HCT116 (cell line): ENCODE results near the gene CHADL. TPM values are rescaled to one million over a fixed set of nuclear protein-coding genes. Genes with fewer than 3 reads are reported as not detected.

ENCODE experiments used
- ATAC-seq: fragments of 200-7000 bp; cut with Tn5 transposase; 2 replicates; pipeline ENCODE4 v1.9.1; 2020; ENCODE audit warnings: mild to moderate bottlenecking, moderate library complexity
- BruUV-seq: library from RNA; stranded (reverse); fragments of 400-500 nt; replicated peaks from 2 replicates; lab custom pipeline; 2021; lab: Mats Ljungman, UMichigan
- CTCF ChIA-PET: fragments of 300-600 bp; sonication (Branson Sonifier 250); formaldehyde crosslinking; loops from one replicate; lab custom pipeline; 2021; ENCODE audit warnings: antibody characterized with exemption; lab: Charles Lee
- POLR2A ChIA-PET: fragments of 300-600, 350-600 bp; sonication (Branson Sonifier 250); formaldehyde crosslinking; loops from one replicate; lab custom pipeline; 2021; ENCODE audit warnings: antibody characterized with exemption; lab: Charles Lee
- RAD21 ChIA-PET, 2 experiments: fragments of 300-600 bp; sonication (Branson Sonifier 250); formaldehyde crosslinking; loops; one replicate each; lab custom pipeline; 2023; ENCODE audit warnings: low total read pairs in 2 of 2; ENCODE audit not compliant: uncharacterized antibody in 2 of 2, unreplicated experiment in 2 of 2, low non-redundant PET in 1 of 2; lab: Charles Lee
- DNase-seq: peaks from one replicate; pipeline ENCODE4 v3.0.0-alpha.2; 2010; ENCODE audit warnings: low read depth, low spot score
- H2AFZ ChIP-seq: fragments of 200-600 bp; shearing (Covaris generic), sonication (generic); 2 replicates; pipeline ENCODE4 v1.6.1; 2017; ENCODE audit warnings: low read depth, mixed run types, mixed read lengths, antibody characterized with exemption, low read length; ENCODE audit not compliant: poor library complexity, severe bottlenecking
- H3K27ac ChIP-seq: 2 replicates; pipeline ENCODE4 v1.5.1; 2012; ENCODE audit warnings: low read depth, low read length
- H3K27me3 ChIP-seq: fragments of 200-600 bp; sonication (generic); 2 replicates; pipeline ENCODE4 v1.6.1; 2016; ENCODE audit warnings: mixed run types, low read length, mixed read lengths; ENCODE audit not compliant: insufficient read depth
- H3K36me3 ChIP-seq, 2 experiments: fragments of 200-500 bp in 1 of 2; fragments of 200-600 bp in 1 of 2; sonication (Bioruptor generic) in 1 of 2; sonication (generic) in 1 of 2; 2 replicates each; pipeline versions ENCODE4 v1.5.1 to v1.6.1; 2014 to 2016; ENCODE audit warnings: low read length in 2 of 2, inconsistent platforms in 1 of 2, mixed read lengths in 1 of 2, mixed run types in 1 of 2; ENCODE audit not compliant: insufficient read depth in 2 of 2, control insufficient read depth in 1 of 2
- H3K4me1 ChIP-seq, 2 experiments: fragments of 200-600 bp in 1 of 2; sonication (generic) in 1 of 2; 2 replicates each; pipeline versions ENCODE4 v1.5.1 to v1.6.1; 2012 to 2017; ENCODE audit warnings: low read length in 2 of 2, inconsistent platforms in 1 of 2, mild to moderate bottlenecking in 1 of 2, mixed read lengths in 1 of 2, mixed run types in 1 of 2, moderate library complexity in 1 of 2; ENCODE audit not compliant: insufficient read depth in 2 of 2, control insufficient read depth in 1 of 2
- H3K4me2 ChIP-seq: fragments of 200-600 bp; sonication (generic); 2 replicates; pipeline ENCODE4 v1.6.1; 2017; ENCODE audit warnings: mixed run types, low read length, mixed read lengths
- H3K4me3 ChIP-seq, 2 experiments: fragments of 200-600 bp in 1 of 2; sonication (generic) in 1 of 2; replicated peaks in 1 of 2; 2 replicates each; pipeline ENCODE4 v1.5.1; 2011 to 2016; ENCODE audit warnings: low read length in 2 of 2, control low read depth in 1 of 2, low read depth in 1 of 2, mild to moderate bottlenecking in 1 of 2, mixed read lengths in 1 of 2, mixed run types in 1 of 2
- H3K79me2 ChIP-seq: fragments of 200-600 bp; sonication (generic); 2 replicates; pipeline ENCODE4 v1.6.1; 2017; ENCODE audit warnings: mild to moderate bottlenecking, mixed run types, low read length, moderate library complexity, mixed read lengths; ENCODE audit not compliant: insufficient read depth
- H3K9ac ChIP-seq: fragments of 200-600 bp; sonication (generic); 2 replicates; pipeline ENCODE4 v1.6.1; 2016; ENCODE audit warnings: low read length, mixed read lengths
- H3K9me2 ChIP-seq: fragments of 200-600 bp; sonication (generic), shearing (Covaris generic); 2 replicates; pipeline ENCODE4 v1.6.1; 2017; ENCODE audit warnings: mixed run types, mild to moderate bottlenecking, moderate library complexity; ENCODE audit not compliant: insufficient read depth
- H3K9me3 ChIP-seq, 2 experiments: fragments of 200-500 bp in 1 of 2; fragments of 200-600 bp in 1 of 2; sonication (Bioruptor generic) in 1 of 2; sonication (generic) in 1 of 2; 2 replicates each; pipeline ENCODE4 v1.6.1; 2014 to 2017; ENCODE audit warnings: low read length in 2 of 2, mixed read lengths in 2 of 2, inconsistent platforms in 1 of 2, low read depth in 1 of 2, mild to moderate bottlenecking in 1 of 2, mixed run types in 1 of 2, moderate library complexity in 1 of 2; ENCODE audit not compliant: control insufficient read depth in 1 of 2, insufficient read depth in 1 of 2
- H4K20me1 ChIP-seq: fragments of 200-600 bp; sonication (generic), shearing (Covaris generic); 2 replicates; pipeline ENCODE4 v1.6.1; 2017; ENCODE audit warnings: mixed run types, mild to moderate bottlenecking, moderate library complexity; ENCODE audit not compliant: insufficient read depth
- CBX3 ChIP-seq: IDR thresholded peaks from 2 replicates; pipeline ENCODE4 v1.6.1; 2012; ENCODE audit warnings: low read depth
- CEBPB ChIP-seq: IDR thresholded peaks from 2 replicates; pipeline ENCODE4 v1.6.1; 2012; ENCODE audit warnings: low read depth
- EGR1 ChIP-seq: IDR thresholded peaks from 2 replicates; pipeline ENCODE4 v1.6.1; 2012; ENCODE audit warnings: low read depth
- EZH2phosphoT487 ChIP-seq: fragments of 200-600 bp; IDR thresholded peaks from 2 replicates; pipeline ENCODE4 v1.6.1; 2018; ENCODE audit warnings: antibody characterized with exemption, borderline replicate concordance
- FOSL1 ChIP-seq: IDR thresholded peaks from 2 replicates; pipeline ENCODE4 v1.6.1; 2012; ENCODE audit warnings: low read depth
- JUND ChIP-seq: IDR thresholded peaks from 2 replicates; pipeline ENCODE4 v1.6.1; 2012
- POLR2A ChIP-seq: IDR thresholded peaks from 2 replicates; pipeline ENCODE4 v1.7.0; 2011; ENCODE audit warnings: borderline replicate concordance; ENCODE audit not compliant: insufficient read depth, insufficient read length; ENCODE audit errors: extremely low read depth
- POLR2AphosphoS5 ChIP-seq: IDR thresholded peaks from 2 replicates; pipeline ENCODE4 v1.6.1; 2011; ENCODE audit warnings: mild to moderate bottlenecking, low read depth, low read length, moderate library complexity
- SIN3A ChIP-seq: IDR thresholded peaks from 2 replicates; pipeline ENCODE4 v1.6.1; 2012; ENCODE audit warnings: low read depth
- TCF7L2 ChIP-seq: IDR thresholded peaks from 2 replicates; pipeline ENCODE4 v1.7.0; 2011; ENCODE audit warnings: borderline replicate concordance, inconsistent platforms; ENCODE audit not compliant: insufficient read depth, insufficient read length; ENCODE audit errors: extremely low read depth
- ZNF274 ChIP-seq: fragments of 200-500 bp; sonication (Bioruptor generic); IDR thresholded peaks from 2 replicates; pipeline ENCODE4 v1.6.1; 2014; ENCODE audit warnings: mild to moderate bottlenecking, low read depth, low read length, inconsistent platforms
- intact Hi-C: fragments of 100-400 bp; cut with micrococcal nuclease; formaldehyde crosslinking; loops from 2 replicates; pipeline ENCODE4 v1.10.0; 2022
- total RNA-seq: library from RNA; stranded (reverse); gene quantifications from one replicate; pipeline ENCODE4 v1.2.1, GENCODE V29; 2021; ENCODE audit not compliant: unreplicated experiment
- TF ChIP-seq, protein P1 (sequence below): IDR thresholded peaks from 2 replicates; pipeline ENCODE4 v1.6.1; 2011; ENCODE audit warnings: mild to moderate bottlenecking, low read length, moderate library complexity; ENCODE audit not compliant: insufficient replicate concordance; ENCODE audit errors: extremely low read depth
- TF ChIP-seq, protein P2 (sequence below): IDR thresholded peaks from 2 replicates; pipeline ENCODE4 v1.6.1; 2012
- TF ChIP-seq, protein P3 (sequence below): IDR thresholded peaks from 2 replicates; pipeline ENCODE4 v1.6.1; 2012; ENCODE audit warnings: low read depth

Gene CHADL
- total RNA-seq, 1 experiment from 2014 or later = 0.47 TPM

DNA sequence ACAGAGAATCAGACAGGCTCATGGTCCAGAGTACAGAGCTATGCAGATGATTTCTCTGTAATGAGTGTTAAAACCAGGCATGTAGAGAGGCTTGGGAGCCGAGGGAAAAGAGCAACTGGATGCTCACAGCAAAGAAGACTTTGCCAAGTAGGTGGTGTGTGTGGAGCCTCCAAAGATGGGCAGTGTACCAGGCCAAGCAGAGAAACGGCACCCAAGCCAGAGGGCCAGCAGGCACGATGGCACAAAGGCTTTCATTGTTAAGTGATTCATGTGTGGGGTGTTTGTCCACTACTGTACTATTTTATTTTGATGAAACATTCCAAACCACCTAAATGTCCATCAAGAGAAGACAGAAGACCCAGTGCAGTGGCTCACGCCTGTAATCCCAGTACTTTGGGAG, 34.1 kb upstream of the CHADL start (continued):
- no peak for TF ChIP-seq SIN3A
- TF ChIP-seq CBX3 = no peak
- TF ChIP-seq ZNF274 = no peak
- TF ChIP-seq FOSL1 = no peak
- TF ChIP-seq POLR2AphosphoS5 = no peak
- TF ChIP-seq POLR2A = no peak

DNA sequence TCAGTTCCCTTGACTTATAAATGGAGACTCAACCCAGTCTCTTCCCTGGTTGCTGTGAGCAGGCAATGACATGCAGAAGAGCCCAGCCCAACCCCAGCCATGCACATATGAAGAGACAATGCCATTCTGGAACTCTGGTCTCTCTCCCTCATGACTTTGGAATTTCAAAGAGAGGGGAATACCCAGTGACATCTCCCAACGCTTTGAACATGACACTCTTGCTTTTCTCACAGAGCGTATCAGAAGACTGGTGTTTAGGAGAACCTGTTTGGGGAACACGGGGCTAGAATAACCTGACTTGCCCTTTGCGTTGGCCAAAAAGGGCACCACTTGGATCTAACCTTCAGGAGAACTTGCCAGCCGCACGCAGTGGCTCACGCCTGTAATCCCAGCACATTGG, 32.4 kb upstream of the CHADL start:
- CTCF ChIA-PET = no interaction called here
- Histone ChIP-seq H3K4me2 (no peak overlapping the region), H3K9ac (no peak overlapping the region), H3K27ac (no peak overlapping the region), H4K20me1 (no peaks in the 10 kb centered on the region), H2AFZ (no peak overlapping the region), H3K4me1 (no peaks in the 10 kb centered on the region), H3K27me3 (no peaks in the 10 kb centered on the region), H3K9me3 (no peaks in the 10 kb centered on the region), H3K4me3 (no peak overlapping the region), H3K36me3 (peaks cover 49 to 60% of the 10 kb centered on the region in 2 experiments), H3K9me2 (no peaks in the 10 kb centered on the region), H3K79me2 (peaks cover 56% of the 10 kb centered on the region)
- intact Hi-C loops = no loop called here
- BruUV-seq = no TSS peak
- POLR2A ChIA-PET = interaction anchor here (0.7 kb wide), 1 partner anchor 313 kb away, joined by 9 read pairs; no protein-coding TSS in a partner anchor
- TF ChIP-seq CEBPB = no peak
- TF ChIP-seq ZNF274 = no peak
- TF ChIP-seq POLR2AphosphoS5 = no peak
- TF ChIP-seq TCF7L2 = no peak
- TF ChIP-seq SIN3A = no peak
- no peak for TF ChIP-seq JUND
- ATAC-seq = no peak
- DNase-seq = no peak
- RAD21 ChIA-PET = no interaction called here

DNA sequence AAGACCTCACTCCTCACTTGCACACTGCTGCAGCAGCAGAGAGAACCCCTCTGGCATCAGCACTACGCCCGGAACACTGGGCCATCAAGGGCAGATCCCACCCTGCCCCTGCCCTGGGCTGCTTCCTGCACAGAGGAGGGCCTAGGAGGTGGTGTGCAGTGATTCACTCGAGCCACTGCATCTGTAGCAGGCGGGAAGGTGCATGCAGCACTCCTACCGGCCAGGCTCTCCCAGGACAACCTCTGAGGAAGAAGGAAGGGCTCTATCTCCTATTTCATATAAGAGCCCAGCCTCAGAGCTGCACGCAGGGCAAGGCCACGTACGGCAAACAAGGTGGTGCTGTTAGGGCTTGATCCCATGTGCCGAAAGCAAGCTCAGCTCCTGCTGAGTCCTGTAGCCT, 31.1 kb upstream of the CHADL start:
- peaks cover 50 to 64% of the 10 kb centered on the region in 2 experiments for H3K36me3 ChIP-seq
- DNase-seq (no peak), ATAC-seq (no peak)
- H3K4me3 ChIP-seq = no peak overlapping the region
- H3K4me1 ChIP-seq = no peaks in the 10 kb centered on the region
- H3K9ac ChIP-seq = no peak overlapping the region
- CTCF ChIA-PET = no interaction called here
- no peaks in the 10 kb centered on the region for H3K27me3 ChIP-seq
- H3K79me2 ChIP-seq = peaks cover 57% of the 10 kb centered on the region
- no TSS peak for BruUV-seq
- RAD21 ChIA-PET = no interaction called here
- no peaks in the 10 kb centered on the region for H3K9me2 ChIP-seq
- H2AFZ ChIP-seq = no peak overlapping the region
- H3K9me3 ChIP-seq = no peaks in the 10 kb centered on the region
- H4K20me1 ChIP-seq = no peaks in the 10 kb centered on the region
- POLR2A ChIA-PET = no interaction called here
- no peak overlapping the region; the same call in 1 of the 2 replicates for H3K27ac ChIP-seq
- no peak overlapping the region for H3K4me2 ChIP-seq
- intact Hi-C loops = no loop called here
- no peak for TF ChIP-seq TCF7L2
- TF ChIP-seq EGR1 = no peak
- TF ChIP-seq, protein P1, sequence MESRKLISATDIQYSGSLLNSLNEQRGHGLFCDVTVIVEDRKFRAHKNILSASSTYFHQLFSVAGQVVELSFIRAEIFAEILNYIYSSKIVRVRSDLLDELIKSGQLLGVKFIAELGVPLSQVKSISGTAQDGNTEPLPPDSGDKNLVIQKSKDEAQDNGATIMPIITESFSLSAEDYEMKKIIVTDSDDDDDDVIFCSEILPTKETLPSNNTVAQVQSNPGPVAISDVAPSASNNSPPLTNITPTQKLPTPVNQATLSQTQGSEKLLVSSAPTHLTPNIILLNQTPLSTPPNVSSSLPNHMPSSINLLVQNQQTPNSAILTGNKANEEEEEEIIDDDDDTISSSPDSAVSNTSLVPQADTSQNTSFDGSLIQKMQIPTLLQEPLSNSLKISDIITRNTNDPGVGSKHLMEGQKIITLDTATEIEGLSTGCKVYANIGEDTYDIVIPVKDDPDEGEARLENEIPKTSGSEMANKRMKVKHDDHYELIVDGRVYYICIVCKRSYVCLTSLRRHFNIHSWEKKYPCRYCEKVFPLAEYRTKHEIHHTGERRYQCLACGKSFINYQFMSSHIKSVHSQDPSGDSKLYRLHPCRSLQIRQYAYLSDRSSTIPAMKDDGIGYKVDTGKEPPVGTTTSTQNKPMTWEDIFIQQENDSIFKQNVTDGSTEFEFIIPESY = no peak
- no peak for TF ChIP-seq FOSL1
- TF ChIP-seq, protein P2, sequence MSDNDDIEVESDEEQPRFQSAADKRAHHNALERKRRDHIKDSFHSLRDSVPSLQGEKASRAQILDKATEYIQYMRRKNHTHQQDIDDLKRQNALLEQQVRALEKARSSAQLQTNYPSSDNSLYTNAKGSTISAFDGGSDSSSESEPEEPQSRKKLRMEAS = no peak
- TF ChIP-seq, protein P3, sequence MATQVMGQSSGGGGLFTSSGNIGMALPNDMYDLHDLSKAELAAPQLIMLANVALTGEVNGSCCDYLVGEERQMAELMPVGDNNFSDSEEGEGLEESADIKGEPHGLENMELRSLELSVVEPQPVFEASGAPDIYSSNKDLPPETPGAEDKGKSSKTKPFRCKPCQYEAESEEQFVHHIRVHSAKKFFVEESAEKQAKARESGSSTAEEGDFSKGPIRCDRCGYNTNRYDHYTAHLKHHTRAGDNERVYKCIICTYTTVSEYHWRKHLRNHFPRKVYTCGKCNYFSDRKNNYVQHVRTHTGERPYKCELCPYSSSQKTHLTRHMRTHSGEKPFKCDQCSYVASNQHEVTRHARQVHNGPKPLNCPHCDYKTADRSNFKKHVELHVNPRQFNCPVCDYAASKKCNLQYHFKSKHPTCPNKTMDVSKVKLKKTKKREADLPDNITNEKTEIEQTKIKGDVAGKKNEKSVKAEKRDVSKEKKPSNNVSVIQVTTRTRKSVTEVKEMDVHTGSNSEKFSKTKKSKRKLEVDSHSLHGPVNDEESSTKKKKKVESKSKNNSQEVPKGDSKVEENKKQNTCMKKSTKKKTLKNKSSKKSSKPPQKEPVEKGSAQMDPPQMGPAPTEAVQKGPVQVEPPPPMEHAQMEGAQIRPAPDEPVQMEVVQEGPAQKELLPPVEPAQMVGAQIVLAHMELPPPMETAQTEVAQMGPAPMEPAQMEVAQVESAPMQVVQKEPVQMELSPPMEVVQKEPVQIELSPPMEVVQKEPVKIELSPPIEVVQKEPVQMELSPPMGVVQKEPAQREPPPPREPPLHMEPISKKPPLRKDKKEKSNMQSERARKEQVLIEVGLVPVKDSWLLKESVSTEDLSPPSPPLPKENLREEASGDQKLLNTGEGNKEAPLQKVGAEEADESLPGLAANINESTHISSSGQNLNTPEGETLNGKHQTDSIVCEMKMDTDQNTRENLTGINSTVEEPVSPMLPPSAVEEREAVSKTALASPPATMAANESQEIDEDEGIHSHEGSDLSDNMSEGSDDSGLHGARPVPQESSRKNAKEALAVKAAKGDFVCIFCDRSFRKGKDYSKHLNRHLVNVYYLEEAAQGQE = no peak
- no peak for TF ChIP-seq POLR2AphosphoS5
- TF ChIP-seq EZH2phosphoT487 = no peak
